ENCODE results near the gene GFRA1.

DNA sequence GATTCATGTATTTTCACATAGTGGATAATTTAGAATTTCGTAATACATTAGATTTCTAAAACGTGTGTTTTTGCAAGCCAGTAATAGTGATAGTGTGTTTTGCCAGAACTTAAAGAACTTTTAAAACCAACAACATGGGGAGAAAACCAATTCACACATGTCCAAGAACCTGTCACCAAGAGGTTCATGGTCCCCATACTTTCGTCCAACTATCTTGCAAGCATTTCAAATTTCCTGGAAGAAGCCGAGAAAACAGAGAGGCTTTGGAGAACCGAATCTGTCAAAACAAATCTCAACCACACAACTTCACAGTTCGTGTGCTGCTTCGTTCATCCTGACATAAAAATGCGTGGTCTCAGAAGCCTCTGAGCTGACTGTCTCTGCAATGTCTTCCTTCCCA is 31.9 kb downstream of the GFRA1 start:
- TF ChIP-seq, protein P1, sequence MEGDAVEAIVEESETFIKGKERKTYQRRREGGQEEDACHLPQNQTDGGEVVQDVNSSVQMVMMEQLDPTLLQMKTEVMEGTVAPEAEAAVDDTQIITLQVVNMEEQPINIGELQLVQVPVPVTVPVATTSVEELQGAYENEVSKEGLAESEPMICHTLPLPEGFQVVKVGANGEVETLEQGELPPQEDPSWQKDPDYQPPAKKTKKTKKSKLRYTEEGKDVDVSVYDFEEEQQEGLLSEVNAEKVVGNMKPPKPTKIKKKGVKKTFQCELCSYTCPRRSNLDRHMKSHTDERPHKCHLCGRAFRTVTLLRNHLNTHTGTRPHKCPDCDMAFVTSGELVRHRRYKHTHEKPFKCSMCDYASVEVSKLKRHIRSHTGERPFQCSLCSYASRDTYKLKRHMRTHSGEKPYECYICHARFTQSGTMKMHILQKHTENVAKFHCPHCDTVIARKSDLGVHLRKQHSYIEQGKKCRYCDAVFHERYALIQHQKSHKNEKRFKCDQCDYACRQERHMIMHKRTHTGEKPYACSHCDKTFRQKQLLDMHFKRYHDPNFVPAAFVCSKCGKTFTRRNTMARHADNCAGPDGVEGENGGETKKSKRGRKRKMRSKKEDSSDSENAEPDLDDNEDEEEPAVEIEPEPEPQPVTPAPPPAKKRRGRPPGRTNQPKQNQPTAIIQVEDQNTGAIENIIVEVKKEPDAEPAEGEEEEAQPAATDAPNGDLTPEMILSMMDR (IDR thresholded peaks at IDR 0.05; ENCODE audit: low read depth, low read length) = no peak
- no peak for TF ChIP-seq POLR2A (IDR thresholded peaks at IDR 0.05; ENCODE audit: extremely low read depth, insufficient read length)
- TF ChIP-seq, protein P2, sequence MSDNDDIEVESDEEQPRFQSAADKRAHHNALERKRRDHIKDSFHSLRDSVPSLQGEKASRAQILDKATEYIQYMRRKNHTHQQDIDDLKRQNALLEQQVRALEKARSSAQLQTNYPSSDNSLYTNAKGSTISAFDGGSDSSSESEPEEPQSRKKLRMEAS (IDR thresholded peaks at IDR 0.05; ENCODE audit: low read depth, low read length) = no peak

All from NB4 (cell line).